Keratinocyte (primary cell): ENCODE data around the gene EQTN. TPM values are rescaled to one million over a fixed set of nuclear protein-coding genes. Genes with fewer than 3 reads are reported as not detected.

Source experiments
- DNase-seq: peaks from one replicate; pipeline ENCODE4 v3.0.0-alpha.2; 2011; ENCODE audit warnings: low read depth, missing footprints, low spot score
- FAIRE-seq: peaks from 2 replicates; lab custom pipeline; 2011; peaks lifted over from hg19 to GRCh38; lab: Jason Lieb, UNC
- H2AFZ ChIP-seq: 2 replicates; pipeline ENCODE4 v1.6.0; 2012; ENCODE audit warnings: low read length, control low read depth, inconsistent platforms; ENCODE audit not compliant: control insufficient read depth
- H3K27ac ChIP-seq: 2 replicates; pipeline ENCODE4 v1.5.1; 2011; ENCODE audit warnings: low read length; ENCODE audit not compliant: control insufficient read depth, insufficient read depth
- H3K27me3 ChIP-seq: 3 replicates; pipeline ENCODE4 v1.6.0; 2011; ENCODE audit warnings: low read length; ENCODE audit not compliant: control insufficient read depth, insufficient read depth; ENCODE audit errors: extremely low read depth
- H3K36me3 ChIP-seq, 2 experiments: 2 replicates in 1 of 2; 3 replicates in 1 of 2; pipeline ENCODE4 v1.5.1; 2011; ENCODE audit warnings: low read length in 2 of 2, mild to moderate bottlenecking in 1 of 2; ENCODE audit not compliant: control insufficient read depth in 2 of 2, insufficient read depth in 2 of 2; ENCODE audit errors: extremely low read depth in 1 of 2
- H3K4me1 ChIP-seq: 3 replicates; pipeline ENCODE4 v1.5.1; 2011; ENCODE audit warnings: low read length; ENCODE audit not compliant: control insufficient read depth, insufficient read depth; ENCODE audit errors: extremely low read depth
- H3K4me2 ChIP-seq: 3 replicates; pipeline ENCODE4 v1.6.0; 2011; ENCODE audit warnings: low read depth, low read length; ENCODE audit not compliant: control insufficient read depth, insufficient read depth; ENCODE audit errors: extremely low read depth
- H3K4me3 ChIP-seq, 3 experiments: fragments of 200-600 bp in 1 of 3; sonication (generic) in 1 of 3; 2 replicates in 2 of 3; 3 replicates in 1 of 3; pipeline ENCODE4 v1.5.1; 2011 to 2016; ENCODE audit warnings: low read length in 3 of 3, mild to moderate bottlenecking in 3 of 3, control low read depth in 2 of 3, inconsistent platforms in 1 of 3, low read depth in 1 of 3, mixed read lengths in 1 of 3, mixed run types in 1 of 3, moderate library complexity in 1 of 3; ENCODE audit not compliant: control insufficient read depth in 2 of 3, insufficient read depth in 2 of 3; ENCODE audit errors: extremely low read depth in 1 of 3
- H3K79me2 ChIP-seq: 2 replicates; pipeline ENCODE4 v1.6.0; 2012; ENCODE audit warnings: low read length; ENCODE audit not compliant: control insufficient read depth, insufficient read depth
- H3K9ac ChIP-seq: 3 replicates; pipeline ENCODE4 v1.6.0; 2011; ENCODE audit warnings: low read length; ENCODE audit not compliant: control insufficient read depth, insufficient read depth; ENCODE audit errors: extremely low read depth
- H3K9me1 ChIP-seq: 3 replicates; pipeline ENCODE4 v1.6.0; 2011; ENCODE audit warnings: low read length; ENCODE audit not compliant: control insufficient read depth, insufficient read depth; ENCODE audit errors: extremely low read depth
- H3K9me3 ChIP-seq: 2 replicates; pipeline ENCODE4 v1.5.1; 2012; ENCODE audit warnings: low read depth, low read length; ENCODE audit not compliant: control insufficient read depth
- H4K20me1 ChIP-seq: 3 replicates; pipeline ENCODE4 v1.6.0; 2011; ENCODE audit warnings: low read length; ENCODE audit not compliant: control insufficient read depth, insufficient read depth; ENCODE audit errors: extremely low read depth
- EZH2 ChIP-seq: IDR thresholded peaks from one replicate; pipeline ENCODE4 v1.6.1; 2012; ENCODE audit warnings: inconsistent platforms, mild to moderate bottlenecking, low read length, moderate library complexity
- dilution Hi-C: fragments of 300-500 bp; cut with MboI; formaldehyde crosslinking; loops from one replicate; pipeline ENCODE4 v1.7.0; 2020; ENCODE audit warnings: low sequenced_read_pairs; ENCODE audit not compliant: extremely low pct_ligation_motif_present
- polyA plus RNA-seq, 5 experiments: library from polyadenylated mRNA; depleted of rRNA in 3 of 5; stranded (reverse) in 3 of 5; stranded (forward) in 1 of 5; unstranded in 1 of 5; fragments of >200 nt; gene quantifications; 1 replicate in 1 of 5; 2 replicates in 3 of 5; 3 replicates in 1 of 5; pipeline versions ENCODE4 v1.2.1 to v1.2.3, GENCODE V29; 2011 to 2012; ENCODE audit warnings: missing spikeins in 2 of 5, low read depth in 1 of 5, low replicate concordance in 1 of 5
- TF ChIP-seq, protein P1 (sequence below), 3 experiments: IDR thresholded peaks in 1 of 3; conservative IDR thresholded peaks in 1 of 3; optimal IDR thresholded peaks in 1 of 3; 2 replicates in 2 of 3; 3 replicates in 1 of 3; pipeline versions ENCODE3 to v1.5.1; 2011; ENCODE audit warnings: low read length in 3 of 3, mild to moderate bottlenecking in 3 of 3, moderate library complexity in 2 of 3, control low read depth in 1 of 3, inconsistent platforms in 1 of 3; ENCODE audit not compliant: insufficient read depth in 2 of 3; ENCODE audit errors: extremely low read depth in 1 of 3

The EQTN gene
- polyA plus RNA-seq, 1 donor (not counting 4 experiments of a cell fraction or from before 2014, with no cell fraction given): 0.21 TPM

GRCh38 chr9:27328483-27328882 is 31.5 kb upstream of the EQTN start:
- Histone ChIP-seq H3K79me2 (peaks cover 3% of the 10 kb centered on the region), H4K20me1 (no peaks in the 10 kb centered on the region), H3K4me2 (no peak overlapping the region), H3K27ac (no peak overlapping the region), H3K9ac (no peak overlapping the region), H3K36me3 (peaks cover 8 to 20% of the 10 kb centered on the region in 2 experiments), H3K4me1 (peaks cover 3% of the 10 kb centered on the region), H3K27me3 (no peaks in the 10 kb centered on the region), H3K9me3 (peaks cover 2% of the 10 kb centered on the region), H2AFZ (no peak overlapping the region), H3K4me3 (no peak overlapping the region), H3K9me1 (no peaks in the 10 kb centered on the region)
- FAIRE-seq (no peak), DNase-seq (no peak)
- dilution Hi-C loops: loop anchor here (25.0 kb wide), 1 partner anchor 209 kb away; the partner anchor contains the start of gene MOB3B
- TF ChIP-seq, protein P1, sequence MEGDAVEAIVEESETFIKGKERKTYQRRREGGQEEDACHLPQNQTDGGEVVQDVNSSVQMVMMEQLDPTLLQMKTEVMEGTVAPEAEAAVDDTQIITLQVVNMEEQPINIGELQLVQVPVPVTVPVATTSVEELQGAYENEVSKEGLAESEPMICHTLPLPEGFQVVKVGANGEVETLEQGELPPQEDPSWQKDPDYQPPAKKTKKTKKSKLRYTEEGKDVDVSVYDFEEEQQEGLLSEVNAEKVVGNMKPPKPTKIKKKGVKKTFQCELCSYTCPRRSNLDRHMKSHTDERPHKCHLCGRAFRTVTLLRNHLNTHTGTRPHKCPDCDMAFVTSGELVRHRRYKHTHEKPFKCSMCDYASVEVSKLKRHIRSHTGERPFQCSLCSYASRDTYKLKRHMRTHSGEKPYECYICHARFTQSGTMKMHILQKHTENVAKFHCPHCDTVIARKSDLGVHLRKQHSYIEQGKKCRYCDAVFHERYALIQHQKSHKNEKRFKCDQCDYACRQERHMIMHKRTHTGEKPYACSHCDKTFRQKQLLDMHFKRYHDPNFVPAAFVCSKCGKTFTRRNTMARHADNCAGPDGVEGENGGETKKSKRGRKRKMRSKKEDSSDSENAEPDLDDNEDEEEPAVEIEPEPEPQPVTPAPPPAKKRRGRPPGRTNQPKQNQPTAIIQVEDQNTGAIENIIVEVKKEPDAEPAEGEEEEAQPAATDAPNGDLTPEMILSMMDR (optimal IDR thresholded peaks at IDR 0.05 in 1 of 3, IDR thresholded peaks at IDR 0.05 in 1 of 3, conservative IDR thresholded peaks at IDR 0.05 in 1 of 3; ENCODE audit: extremely low read depth in 1 of 3, insufficient read depth in 2 of 3, low read length in 3 of 3): no peak
- no peak for TF ChIP-seq EZH2

GRCh38 chr9:27311184-27311583 is 14.2 kb upstream of the EQTN start:
- no peaks in the 10 kb centered on the region for H3K4me1 ChIP-seq
- H3K4me3 ChIP-seq: no peak overlapping the region
- no peak overlapping the region for H3K27ac ChIP-seq
- dilution Hi-C loops: no loop called here
- no peaks in the 10 kb centered on the region for H3K9me1 ChIP-seq
- H3K9me3 ChIP-seq: no peaks in the 10 kb centered on the region
- H3K36me3 ChIP-seq: no peaks in the 10 kb centered on the region
- H3K79me2 ChIP-seq: no peaks in the 10 kb centered on the region
- FAIRE-seq (no peak), DNase-seq (no peak)
- H3K9ac ChIP-seq: no peak overlapping the region
- H2AFZ ChIP-seq: no peak overlapping the region
- no peak overlapping the region for H3K4me2 ChIP-seq
- TF ChIP-seq, protein P1 (optimal IDR thresholded peaks at IDR 0.05 in 1 of 3, IDR thresholded peaks at IDR 0.05 in 1 of 3, conservative IDR thresholded peaks at IDR 0.05 in 1 of 3; ENCODE audit: extremely low read depth in 1 of 3, insufficient read depth in 2 of 3, low read length in 3 of 3): no peak
- no peaks in the 10 kb centered on the region for H3K27me3 ChIP-seq
- no peaks in the 10 kb centered on the region for H4K20me1 ChIP-seq
